Naive thymus-derived CD4-positive, alpha-beta T cell (primary cell): ENCODE data around the gene EXOSC6. TPM values are rescaled to one million over a fixed set of nuclear protein-coding genes. Genes with fewer than 3 reads are reported as not detected.
"Not testable (repeated sequence)": the region's sequence is repeated elsewhere in the genome, so short reads cannot be mapped to it uniquely, and the experiment has no call there.

ENCODE experiments used
- ATAC-seq: fragments of 150-1000 bp; cut with Tn5 transposase; 2 replicates; pipeline ENCODE4 v1.10.0; 2021; ENCODE audit warnings: mild to moderate bottlenecking, moderate library complexity
- CTCF ChIA-PET: fragments of 350-600 bp; sonication (Branson Sonifier 250); formaldehyde crosslinking; loops from one replicate; lab custom pipeline; 2021; ENCODE audit warnings: antibody characterized with exemption; lab: Charles Lee
- POLR2A ChIA-PET: fragments of 350-600 bp; sonication (Branson Sonifier 250); formaldehyde crosslinking; loops from one replicate; lab custom pipeline; 2021; ENCODE audit warnings: antibody characterized with exemption, inconsistent platforms; lab: Charles Lee
- DNase-seq, 9 donors: peaks; one replicate each; pipeline versions ENCODE4 v3.0.0 to v3.0.0-alpha.2; 2020 to 2022; ENCODE audit warnings: mixed read lengths in 1 of 9
- H3K27ac ChIP-seq: one replicate; pipeline ENCODE4 v1.7.0; 2013; ENCODE audit warnings: mild to moderate bottlenecking, low read depth, low read length, moderate library complexity
- H3K27me3 ChIP-seq, 2 donors: one replicate each; pipeline ENCODE4 v1.7.0; 2013; ENCODE audit warnings: low read length in 2 of 2, mild to moderate bottlenecking in 2 of 2, moderate library complexity in 2 of 2; ENCODE audit not compliant: control insufficient read depth in 2 of 2, insufficient read depth in 2 of 2
- H3K36me3 ChIP-seq, 3 experiments: 1 replicate in 2 of 3; 2 replicates in 1 of 3; pipeline ENCODE4 v1.7.0; 2013; ENCODE audit warnings: low read length in 3 of 3, mild to moderate bottlenecking in 3 of 3, moderate library complexity in 1 of 3; ENCODE audit not compliant: insufficient read depth in 3 of 3, control insufficient read depth in 2 of 3
- H3K4me1 ChIP-seq, 2 donors: one replicate each; pipeline ENCODE4 v1.7.0; 2013; ENCODE audit warnings: low read length in 2 of 2, mild to moderate bottlenecking in 2 of 2, moderate library complexity in 1 of 2; ENCODE audit not compliant: control insufficient read depth in 2 of 2, insufficient read depth in 2 of 2
- H3K4me3 ChIP-seq: 2 replicates; pipeline ENCODE4 v1.7.0; 2013; ENCODE audit warnings: mild to moderate bottlenecking, low read length
- H3K9me3 ChIP-seq, 3 experiments: 1 replicate in 2 of 3; 2 replicates in 1 of 3; pipeline ENCODE4 v1.7.0; 2013; ENCODE audit warnings: low read length in 3 of 3; ENCODE audit not compliant: control insufficient read depth in 2 of 3
- H3K27ac Mint-ChIP-seq, 9 donors: one replicate each; pipeline ENCODE4 v1.8.0; 2020 to 2022; ENCODE audit warnings: mixed read lengths in 9 of 9, mild to moderate bottlenecking in 8 of 9, moderate library complexity in 5 of 9, inconsistent platforms in 2 of 9
- H3K27me3 Mint-ChIP-seq, 5 donors: one replicate each; pipeline ENCODE4 v1.8.0; 2021 to 2022; ENCODE audit warnings: mixed read lengths in 5 of 5, mild to moderate bottlenecking in 1 of 5
- H3K36me3 Mint-ChIP-seq, 5 donors: one replicate each; pipeline ENCODE4 v1.8.0; 2020 to 2022; ENCODE audit warnings: mixed read lengths in 5 of 5, mild to moderate bottlenecking in 3 of 5, inconsistent platforms in 1 of 5
- H3K4me1 Mint-ChIP-seq, 7 donors: one replicate each; pipeline ENCODE4 v1.8.0; 2020 to 2022; ENCODE audit warnings: mixed read lengths in 7 of 7, mild to moderate bottlenecking in 3 of 7, inconsistent platforms in 1 of 7
- H3K4me3 Mint-ChIP-seq, 10 donors: one replicate each; pipeline ENCODE4 v1.8.0; 2020 to 2022; ENCODE audit warnings: mild to moderate bottlenecking in 10 of 10, mixed read lengths in 10 of 10, moderate library complexity in 6 of 10, inconsistent platforms in 2 of 10
- H3K9me3 Mint-ChIP-seq, 11 donors: one replicate each; pipeline ENCODE4 v1.8.0; 2020 to 2022; ENCODE audit warnings: mixed read lengths in 11 of 11, mild to moderate bottlenecking in 4 of 11, inconsistent platforms in 1 of 11, moderate library complexity in 1 of 11
- intact Hi-C, 2 donors: fragments of 100-400 bp; cut with micrococcal nuclease; formaldehyde crosslinking; loops; one replicate each; pipeline ENCODE4 v1.15.1; 2023
- polyA plus RNA-seq, 2 donors: library from polyadenylated mRNA; unstranded; fragments of 300-500 nt; fragmentation: Illumina TruSeq; gene quantifications; one replicate each; pipeline ENCODE4 v1.2.3, GENCODE V29; 2021
- total RNA-seq, 6 experiments: library from RNA in 5 of 6; stranded (reverse) in 5 of 6; gene quantifications; 1 replicate in 5 of 6; 2 replicates in 1 of 6; pipeline ENCODE4 v1.2.3 and lab custom pipeline; 2021 to 2026

Gene EXOSC6
- total and polyA plus RNA-seq, 7 experiments from 2014 or later, result 7.9 to 45.9 (median 28.7) TPM

- H3K4me1 Mint-ChIP-seq, CTCF ChIA-PET: not testable (repeated sequence)
- H3K36me3 Mint-ChIP-seq, result peaks cover 0 to 16% (median 3%) of the 10 kb centered on the region in 5 donors
Observed at GRCh38 chr16:70231831-70232230, 19.9 kb downstream of the EXOSC6 start.

DNA sequence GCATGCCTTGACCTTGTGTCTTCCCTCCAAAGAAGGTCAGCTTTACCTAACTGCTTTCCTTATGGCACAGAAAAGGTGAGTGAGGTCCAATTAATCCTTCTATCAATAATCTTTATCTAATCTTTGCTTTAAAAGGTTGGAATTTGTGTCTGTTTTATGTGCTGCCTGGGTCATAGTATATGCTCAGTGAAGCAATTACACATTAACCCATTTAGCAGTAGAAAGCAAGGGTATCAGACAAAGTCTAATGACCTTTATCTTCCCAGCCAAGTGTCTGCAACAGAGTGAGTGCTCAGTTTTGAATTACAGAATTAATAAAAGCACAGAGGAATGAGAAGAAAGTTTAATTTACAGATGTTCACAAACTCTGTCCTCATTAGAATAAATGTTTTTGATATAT, 25.7 kb downstream of the EXOSC6 start:
- Mint-ChIP-seq H3K36me3 (peaks cover 0 to 14% (median 2%) of the 10 kb centered on the region in 5 donors), H3K4me1 (peaks cover 0 to 16% (median 5%) of the 10 kb centered on the region in 7 donors)
- H3K9me3 Mint-ChIP-seq, POLR2A ChIA-PET, intact Hi-C loops, DNase-seq, H3K9me3 ChIP-seq, H3K27ac ChIP-seq, H3K4me3 ChIP-seq, CTCF ChIA-PET, H3K4me1 ChIP-seq, H3K27me3 Mint-ChIP-seq, H3K36me3 ChIP-seq, H3K4me3 Mint-ChIP-seq, ATAC-seq, H3K27me3 ChIP-seq, H3K27ac Mint-ChIP-seq: not testable (repeated sequence)

More at GRCh38 chr16:70231831-70232230, 19.9 kb downstream of the EXOSC6 start:
- H3K27me3 Mint-ChIP-seq, DNase-seq, H3K27ac ChIP-seq, H3K4me3 Mint-ChIP-seq, H3K9me3 ChIP-seq, H3K27ac Mint-ChIP-seq, H3K27me3 ChIP-seq, H3K9me3 Mint-ChIP-seq, intact Hi-C loops, ATAC-seq, H3K4me1 ChIP-seq, H3K36me3 ChIP-seq, H3K4me3 ChIP-seq, POLR2A ChIA-PET: not testable (repeated sequence)

GRCh38 chr16:70225430-70225829, 26.3 kb downstream of the EXOSC6 start:
- H3K27ac Mint-ChIP-seq, H3K9me3 ChIP-seq, H3K27me3 ChIP-seq, H3K4me1 ChIP-seq, H3K4me3 ChIP-seq, H3K27ac ChIP-seq, H3K4me3 Mint-ChIP-seq, DNase-seq, H3K27me3 Mint-ChIP-seq, POLR2A ChIA-PET, H3K9me3 Mint-ChIP-seq, intact Hi-C loops, H3K36me3 ChIP-seq, ATAC-seq, CTCF ChIA-PET: not testable (repeated sequence)
- Mint-ChIP-seq H3K36me3 (peaks cover 0 to 15% (median 4%) of the 10 kb centered on the region in 5 donors), H3K4me1 (peaks cover 0 to 16% (median 5%) of the 10 kb centered on the region in 7 donors)

- Mint-ChIP-seq H3K4me1 (peaks cover 0 to 16% (median 5%) of the 10 kb centered on the region in 7 donors), H3K36me3 (peaks cover 0 to 19% (median 4%) of the 10 kb centered on the region in 5 donors)
- H3K36me3 ChIP-seq, DNase-seq, H3K4me3 Mint-ChIP-seq, H3K27me3 ChIP-seq, ATAC-seq, H3K27ac ChIP-seq, H3K27ac Mint-ChIP-seq, intact Hi-C loops, POLR2A ChIA-PET, CTCF ChIA-PET, H3K9me3 ChIP-seq, H3K4me1 ChIP-seq, H3K9me3 Mint-ChIP-seq, H3K27me3 Mint-ChIP-seq, H3K4me3 ChIP-seq: not testable (repeated sequence)
Observed at GRCh38 chr16:70224645-70225044, 27.1 kb downstream of the EXOSC6 start.

- DNase-seq, H3K36me3 ChIP-seq, H3K9me3 ChIP-seq, H3K27me3 Mint-ChIP-seq, H3K4me3 ChIP-seq, CTCF ChIA-PET, H3K27me3 ChIP-seq, intact Hi-C loops, H3K4me3 Mint-ChIP-seq, POLR2A ChIA-PET, H3K27ac ChIP-seq, H3K4me1 ChIP-seq, H3K9me3 Mint-ChIP-seq, ATAC-seq: not testable (repeated sequence)
- peaks cover 0 to 23% (median 4%) of the 10 kb centered on the region in 5 donors for H3K36me3 Mint-ChIP-seq
- H3K27ac Mint-ChIP-seq, result peak overlapping the region in 5 of 9 donors; percentile 9 to 74 (median 48)
- H3K4me1 Mint-ChIP-seq, result peaks cover 0 to 16% (median 5%) of the 10 kb centered on the region in 7 donors
Observed at GRCh38 chr16:70223971-70224513, 27.7 kb downstream of the EXOSC6 start.

- H3K4me3 Mint-ChIP-seq, POLR2A ChIA-PET, H3K27me3 Mint-ChIP-seq, ATAC-seq, CTCF ChIA-PET, H3K4me1 ChIP-seq, H3K4me3 ChIP-seq, intact Hi-C loops, H3K27ac ChIP-seq, H3K36me3 ChIP-seq, DNase-seq, H3K27me3 ChIP-seq, H3K9me3 Mint-ChIP-seq, H3K9me3 ChIP-seq: not testable (repeated sequence)
- Mint-ChIP-seq H3K36me3 (peaks cover 0 to 24% (median 4%) of the 10 kb centered on the region in 5 donors), H3K27ac (peak overlapping the region in 4 of 9 donors; percentile 7 to 76 (median 62)), H3K4me1 (peaks cover 0 to 16% (median 5%) of the 10 kb centered on the region in 7 donors)
Observed at GRCh38 chr16:70223216-70223615, 28.5 kb downstream of the EXOSC6 start.

GRCh38 chr16:70222574-70222973, 29.2 kb downstream of the EXOSC6 start:
- POLR2A ChIA-PET, H3K36me3 ChIP-seq, H3K27ac ChIP-seq, H3K4me1 ChIP-seq, ATAC-seq, H3K27me3 Mint-ChIP-seq, H3K4me3 Mint-ChIP-seq, H3K9me3 ChIP-seq, H3K9me3 Mint-ChIP-seq, H3K27me3 ChIP-seq, DNase-seq, H3K4me3 ChIP-seq, intact Hi-C loops, CTCF ChIA-PET: not testable (repeated sequence)
- Mint-ChIP-seq H3K27ac (peak overlapping the region in 3 of 9 donors; percentile 59 to 62 (median 62)), H3K36me3 (peaks cover 0 to 26% (median 4%) of the 10 kb centered on the region in 5 donors), H3K4me1 (peaks cover 0 to 16% (median 5%) of the 10 kb centered on the region in 7 donors)
